HUES48 (cell line): ENCODE results near the gene PDRG1.
"Not testable (repeated sequence)": the region's sequence is repeated elsewhere in the genome, so short reads cannot be mapped to it uniquely, and the experiment has no call there.

Experiments
- H3K27ac ChIP-seq: one replicate; pipeline ENCODE4 v1.7.0; 2013; ENCODE audit warnings: low read depth, low read length, inconsistent platforms
- H3K27me3 ChIP-seq: 2 replicates; pipeline ENCODE4 v1.6.1; 2013; ENCODE audit warnings: mild to moderate bottlenecking, low read length; ENCODE audit not compliant: control insufficient read depth, insufficient read depth
- H3K36me3 ChIP-seq: 2 replicates; pipeline ENCODE4 v1.6.1; 2013; ENCODE audit warnings: low read length; ENCODE audit not compliant: control insufficient read depth, insufficient read depth
- H3K4me1 ChIP-seq: 2 replicates; pipeline ENCODE4 v1.6.1; 2013; ENCODE audit warnings: mild to moderate bottlenecking, low read length; ENCODE audit not compliant: control insufficient read depth, insufficient read depth
- H3K4me3 ChIP-seq: 2 replicates; pipeline ENCODE4 v1.5.1; 2013; ENCODE audit warnings: mild to moderate bottlenecking, low read depth, low read length
- H3K9ac ChIP-seq: 2 replicates; pipeline ENCODE4 v1.6.1; 2013; ENCODE audit warnings: mild to moderate bottlenecking, low read depth, low read length, moderate library complexity
- H3K9me3 ChIP-seq: 2 replicates; pipeline ENCODE4 v1.6.1; 2013; ENCODE audit warnings: low read length; ENCODE audit not compliant: control insufficient read depth, insufficient read depth

The PDRG1 gene

GRCh38 chr20:31926493-31926892 is 25.4 kb downstream of the PDRG1 start:
- H3K9me3 ChIP-seq = no peaks in the 10 kb centered on the region
- H3K4me3 ChIP-seq = no peak overlapping the region
- H3K4me1 ChIP-seq = no peaks in the 10 kb centered on the region; the same call in 1 of the 2 replicates
- H3K36me3 ChIP-seq = no peaks in the 10 kb centered on the region
- H3K27me3 ChIP-seq = no peaks in the 10 kb centered on the region
- H3K27ac ChIP-seq = no peak overlapping the region
- no peak overlapping the region for H3K9ac ChIP-seq

DNA sequence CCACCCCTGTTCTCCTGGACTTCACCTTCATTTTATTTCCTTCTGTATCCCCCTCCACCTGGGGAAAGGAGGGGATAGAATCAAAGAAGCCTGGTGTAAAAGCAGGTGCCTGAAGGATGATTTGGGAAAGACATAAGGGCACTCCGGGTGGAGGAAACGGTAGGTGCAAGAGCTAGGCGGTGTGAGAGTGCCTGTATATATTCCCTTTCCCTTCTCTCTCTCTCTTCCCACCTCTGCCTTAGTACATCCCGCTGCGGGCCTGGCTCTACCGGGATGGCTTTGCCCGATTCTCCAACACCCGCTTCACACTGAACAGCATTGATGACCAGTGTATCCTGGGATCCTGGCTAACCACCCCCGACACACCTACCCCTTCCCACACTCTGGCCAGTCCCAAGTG is 26.2 kb downstream of the PDRG1 start:
- no peak overlapping the region for H3K9ac ChIP-seq
- H3K9me3 ChIP-seq = no peaks in the 10 kb centered on the region
- H3K36me3 ChIP-seq = no peaks in the 10 kb centered on the region
- no peak overlapping the region for H3K27ac ChIP-seq
- no peak overlapping the region for H3K4me3 ChIP-seq
- H3K4me1 ChIP-seq = no peaks in the 10 kb centered on the region; the same call in 1 of the 2 replicates
- no peaks in the 10 kb centered on the region for H3K27me3 ChIP-seq

GRCh38 chr20:31924561-31924960 is 27.3 kb downstream of the PDRG1 start:
- Histone ChIP-seq H3K9ac (no peak overlapping the region), H3K27me3 (no peaks in the 10 kb centered on the region), H3K27ac (no peak overlapping the region), H3K36me3 (no peaks in the 10 kb centered on the region), H3K4me3 (no peak overlapping the region), H3K9me3 (no peaks in the 10 kb centered on the region), H3K4me1 (peaks cover 3% of the 10 kb centered on the region; the same call in 1 of the 2 replicates)

DNA sequence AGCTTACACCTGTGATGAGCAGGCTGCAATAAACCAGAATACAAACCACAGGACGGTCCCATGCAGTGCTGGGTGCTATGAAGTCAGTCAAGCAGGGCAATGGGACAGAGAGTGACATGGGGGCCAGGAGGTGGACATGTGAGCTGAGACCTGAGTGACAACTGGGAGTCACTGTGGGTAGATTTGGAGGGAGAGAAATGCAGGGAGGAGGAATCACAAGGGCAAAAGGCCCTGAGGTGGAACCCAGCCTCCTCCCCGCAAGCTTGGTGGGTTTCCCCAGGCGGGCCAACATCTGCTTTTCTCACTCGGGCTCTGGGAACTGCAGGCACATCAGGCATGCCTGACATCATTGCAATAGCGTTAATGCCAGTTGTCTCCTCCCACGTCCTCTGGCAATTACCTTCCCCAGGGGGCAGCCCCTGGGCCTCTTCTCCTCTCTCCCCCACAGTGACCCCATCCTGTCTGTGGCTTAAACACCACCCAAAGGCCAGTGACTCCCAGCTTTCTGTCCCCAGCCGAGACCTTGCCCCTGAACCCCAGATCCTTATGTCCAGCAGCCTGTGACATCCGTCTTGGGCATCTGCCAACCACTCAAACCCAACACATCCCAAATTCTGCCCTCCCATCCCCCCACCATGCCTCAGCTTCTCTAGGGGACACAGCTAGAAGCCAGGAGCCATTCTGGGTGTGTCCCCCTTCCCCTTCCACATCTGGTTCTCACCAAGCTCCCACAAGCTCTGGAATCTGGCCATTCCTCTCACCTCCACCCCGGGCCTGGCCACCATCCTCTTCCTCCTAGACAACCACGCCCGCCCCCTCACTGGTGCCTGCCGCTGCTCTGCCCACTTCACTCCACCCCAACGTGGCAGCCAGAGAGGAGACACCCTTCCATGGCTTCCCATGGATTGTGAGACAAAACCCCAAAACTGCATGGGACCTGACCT is 28.2 kb downstream of the PDRG1 start:
- H3K36me3 ChIP-seq = no peaks in the 10 kb centered on the region
- H3K4me1 ChIP-seq = peaks cover 9% of the 10 kb centered on the region; the same call in 1 of the 2 replicates
- H3K9ac ChIP-seq = no peak overlapping the region
- H3K27me3 ChIP-seq = no peaks in the 10 kb centered on the region
- no peak overlapping the region for H3K27ac ChIP-seq
- no peaks in the 10 kb centered on the region for H3K9me3 ChIP-seq
- H3K4me3 ChIP-seq = no peak overlapping the region

DNA sequence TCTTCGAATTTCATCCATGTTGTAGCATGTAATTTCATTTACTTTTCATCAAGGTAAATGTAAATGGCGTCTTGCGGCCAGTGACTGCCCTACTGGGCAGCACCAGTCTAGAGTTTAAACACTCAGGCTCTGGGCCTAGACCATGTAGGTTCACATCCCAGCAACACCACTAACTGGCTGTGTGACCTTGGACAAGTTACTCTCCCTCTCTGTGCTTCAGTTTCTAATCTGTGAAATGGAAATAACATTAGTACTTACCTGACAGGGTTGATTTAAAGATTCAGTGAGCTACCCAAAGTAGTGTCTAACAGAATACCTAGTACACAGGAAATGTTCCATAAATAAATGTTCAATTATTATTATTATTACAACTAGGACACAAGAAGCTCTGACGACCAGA is 29.3 kb downstream of the PDRG1 start:
- no peak overlapping the region for H3K4me3 ChIP-seq
- no peak overlapping the region for H3K27ac ChIP-seq
- H3K9me3 ChIP-seq = no peaks in the 10 kb centered on the region
- no peaks in the 10 kb centered on the region for H3K27me3 ChIP-seq
- no peak overlapping the region for H3K9ac ChIP-seq
- peaks cover 9% of the 10 kb centered on the region; the same call in 1 of the 2 replicates for H3K4me1 ChIP-seq
- H3K36me3 ChIP-seq = no peaks in the 10 kb centered on the region

- Histone ChIP-seq H3K27me3 (no peaks in the 10 kb centered on the region), H3K9me3 (no peaks in the 10 kb centered on the region)
Measured at GRCh38 chr20:31922181-31922580, 29.7 kb downstream of the PDRG1 start.

DNA sequence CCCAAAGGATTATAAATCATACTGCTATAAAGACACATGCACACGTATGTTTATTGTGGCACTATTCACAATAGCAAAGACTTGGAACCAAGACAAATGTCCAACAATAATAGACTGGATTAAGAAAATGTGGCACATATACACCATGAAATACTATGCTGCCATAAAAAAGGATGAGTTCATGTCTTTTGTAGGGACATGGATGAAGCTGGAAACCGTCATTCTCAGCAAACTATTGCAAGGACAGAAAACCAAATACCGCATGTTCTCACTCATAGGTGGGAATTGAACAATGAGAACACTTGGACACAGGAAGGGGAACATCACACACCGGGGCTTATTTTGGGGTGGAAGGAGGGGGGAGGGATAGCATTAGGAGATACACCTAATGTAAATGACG is 30.4 kb downstream of the PDRG1 start:
- not testable (repeated sequence) for H3K27ac ChIP-seq, H3K4me1 ChIP-seq, H3K36me3 ChIP-seq, H3K9ac ChIP-seq, H3K27me3 ChIP-seq, H3K9me3 ChIP-seq, H3K4me3 ChIP-seq

More at GRCh38 chr20:31922181-31922580, 29.7 kb downstream of the PDRG1 start:
- Histone ChIP-seq H3K9ac (no peak overlapping the region), H3K4me3 (no peak overlapping the region), H3K4me1 (peaks cover 9% of the 10 kb centered on the region; the same call in 1 of the 2 replicates), H3K27ac (no peak overlapping the region), H3K36me3 (no peaks in the 10 kb centered on the region)

DNA sequence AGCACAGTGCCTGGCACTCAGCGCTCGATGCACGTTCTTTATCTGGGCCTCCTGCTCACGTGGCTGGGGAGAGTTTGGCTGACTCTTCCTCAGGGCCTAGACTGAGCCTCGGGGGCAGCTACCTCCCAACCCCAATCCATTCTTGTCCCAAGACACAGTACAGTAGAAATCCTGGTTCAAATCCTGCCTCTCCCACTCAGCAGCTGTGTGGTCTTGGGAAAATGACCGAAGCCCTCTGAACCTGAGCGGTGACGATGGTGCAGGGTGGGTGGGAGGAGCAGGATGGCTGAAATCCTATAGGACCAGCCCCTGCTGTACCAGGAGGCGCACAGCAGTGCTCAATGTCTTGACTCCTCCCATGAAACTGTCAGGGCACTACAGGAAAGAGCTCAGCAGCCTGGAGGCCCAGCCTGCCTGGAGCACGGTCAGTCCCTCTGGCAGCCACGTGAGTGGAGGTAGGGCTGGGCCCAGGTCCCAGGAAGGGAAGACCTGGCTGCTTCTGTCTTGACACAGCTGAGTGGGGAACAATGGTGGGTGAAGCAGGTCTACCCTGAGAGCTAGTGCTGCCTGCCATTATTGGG is 31.5 kb downstream of the PDRG1 start:
- H3K9me3 ChIP-seq = no peaks in the 10 kb centered on the region

GRCh38 chr20:31919410-31920155 is 32.3 kb downstream of the PDRG1 start:
- H3K9me3 ChIP-seq = no peaks in the 10 kb centered on the region
- no peaks in the 10 kb centered on the region for H3K27me3 ChIP-seq
- peaks cover 11% of the 10 kb centered on the region; the same call in 1 of the 2 replicates for H3K4me1 ChIP-seq
- no peaks in the 10 kb centered on the region for H3K36me3 ChIP-seq
- no peak overlapping the region for H3K9ac ChIP-seq
- H3K4me3 ChIP-seq = no peak overlapping the region
- H3K27ac ChIP-seq = no peak overlapping the region

More for the DNA sequence above, 31.5 kb downstream of the PDRG1 start:
- no peak overlapping the region for H3K9ac ChIP-seq
- H3K4me1 ChIP-seq = peaks cover 9% of the 10 kb centered on the region; the same call in 1 of the 2 replicates
- H3K27me3 ChIP-seq = no peaks in the 10 kb centered on the region
- H3K27ac ChIP-seq = no peak overlapping the region
- H3K4me3 ChIP-seq = no peak overlapping the region
- H3K36me3 ChIP-seq = no peaks in the 10 kb centered on the region

GRCh38 chr20:31918466-31919105 is 33.3 kb downstream of the PDRG1 start:
- Histone ChIP-seq H3K9ac (no peak overlapping the region), H3K4me3 (no peak overlapping the region), H3K9me3 (no peaks in the 10 kb centered on the region), H3K27ac (no peak overlapping the region), H3K36me3 (no peaks in the 10 kb centered on the region), H3K4me1 (peaks cover 19% of the 10 kb centered on the region), H3K27me3 (no peaks in the 10 kb centered on the region)
